ENCODE data around the gene CAMTA1.

Gene CAMTA1

GRCh38 chr1:7555391-7556185 is 770.3 kb downstream of the CAMTA1 start:
- DNase-seq (ENCODE audit: low read depth in 2 of 3, low spot score in 1 of 3) = no peak

- DNase-seq (ENCODE audit: low read depth in 2 of 3, low spot score in 1 of 3) = no peak
These were observed 772.1 kb downstream of the CAMTA1 start for GRCh38 chr1:7557301-7557891.

GRCh38 chr1:7558041-7558461 is 772.8 kb downstream of the CAMTA1 start:
- no peak for DNase-seq (ENCODE audit: low read depth in 2 of 3, low spot score in 1 of 3)

- no peak for DNase-seq (ENCODE audit: low read depth in 2 of 3, low spot score in 1 of 3)
These were observed 773.2 kb downstream of the CAMTA1 start for GRCh38 chr1:7558481-7558880.

- DNase-seq (ENCODE audit: low read depth in 2 of 3, low spot score in 1 of 3) = no peak
These were observed 773.9 kb downstream of the CAMTA1 start for GRCh38 chr1:7558921-7559869.

GRCh38 chr1:7560128-7560527 is 774.9 kb downstream of the CAMTA1 start:
- no peak for DNase-seq (ENCODE audit: low read depth in 2 of 3, low spot score in 1 of 3)

GRCh38 chr1:7560601-7561181 is 775.4 kb downstream of the CAMTA1 start:
- no peak for DNase-seq (ENCODE audit: low read depth in 2 of 3, low spot score in 1 of 3)

- DNase-seq (ENCODE audit: low read depth in 2 of 3, low spot score in 1 of 3) = no peak
These were observed 776.2 kb downstream of the CAMTA1 start for GRCh38 chr1:7561331-7561921.

- DNase-seq (ENCODE audit: low read depth in 2 of 3, low spot score in 1 of 3) = no peak
These were observed 776.9 kb downstream of the CAMTA1 start for GRCh38 chr1:7561936-7562728.

- no peak for DNase-seq (ENCODE audit: low read depth in 2 of 3, low spot score in 1 of 3)
These were observed 777.7 kb downstream of the CAMTA1 start for GRCh38 chr1:7562729-7563605.

- DNase-seq (ENCODE audit: low read depth in 2 of 3, low spot score in 1 of 3) = no peak
These were observed 778.9 kb downstream of the CAMTA1 start for GRCh38 chr1:7564137-7564536.

- DNase-seq (ENCODE audit: low read depth in 2 of 3, low spot score in 1 of 3) = no peak
These were observed 780.0 kb downstream of the CAMTA1 start for GRCh38 chr1:7565099-7565750.

- no peak for DNase-seq (ENCODE audit: low read depth in 2 of 3, low spot score in 1 of 3)
These were observed 781.4 kb downstream of the CAMTA1 start for GRCh38 chr1:7566417-7567375.

GRCh38 chr1:7567376-7567775 is 782.1 kb downstream of the CAMTA1 start:
- DNase-seq (ENCODE audit: low read depth in 2 of 3, low spot score in 1 of 3) = no peak

GRCh38 chr1:7568053-7568452 is 782.8 kb downstream of the CAMTA1 start:
- no peak for DNase-seq (ENCODE audit: low read depth in 2 of 3, low spot score in 1 of 3)

GRCh38 chr1:7568901-7569524 is 783.8 kb downstream of the CAMTA1 start:
- no peak for DNase-seq (ENCODE audit: low read depth in 2 of 3, low spot score in 1 of 3)

- DNase-seq (ENCODE audit: low read depth in 2 of 3, low spot score in 1 of 3) = no peak
These were observed 785.1 kb downstream of the CAMTA1 start for GRCh38 chr1:7570311-7570710.

All from stimulated activated CD4-positive, alpha-beta T cell treated with anti-CD3 and anti-CD28 coated beads, Interleukin-12 subunit alpha, Interleukin-12 subunit beta, amount 100 ng/mL, for 48 hours (primary cell).